ENCODE data around the gene ALOX5.

DNA sequence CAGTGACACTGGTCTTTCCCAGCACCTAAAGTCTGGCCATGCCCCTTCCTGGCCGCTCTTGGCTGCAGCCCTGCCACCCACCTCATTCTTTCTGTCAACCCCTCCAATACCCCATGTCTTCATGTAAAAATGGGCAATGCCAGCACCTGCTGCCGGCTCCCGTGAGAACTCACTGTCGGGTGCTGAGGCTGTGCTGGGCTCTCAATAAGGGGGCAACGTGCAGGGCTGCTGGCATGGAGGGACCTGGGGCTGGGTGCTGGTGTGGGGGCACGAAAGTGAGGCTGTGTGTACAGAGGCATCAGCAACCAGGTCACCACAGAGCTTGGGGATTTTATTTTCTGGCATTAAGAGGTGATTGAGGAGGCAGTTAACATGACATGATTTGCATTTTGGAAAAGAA lies 65.3 kb downstream of the ALOX5 start:
- TF ChIP-seq POLR2A (IDR thresholded peaks at IDR 0.05), result no peak
- no peak for TF ChIP-seq CTCF (IDR thresholded peaks at IDR 0.05 in 8 of 11, conservative IDR thresholded peaks at IDR 0.05 in 3 of 11)

Data from spleen (tissue), 7 donors.